Activated naive CD4-positive, alpha-beta T cell treated with Interleukin-2 at 50 U/mL for 16 hours (primary cell): Measurements from ENCODE around the gene PIP4K2A.
A peak's percentile ranks its signal among the peaks of the same experiment; 100 is the strongest.

Experiments
- DNase-seq: peaks from one replicate; pipeline ENCODE4 v3.0.0-alpha.2; 2020

Gene PIP4K2A

GRCh38 chr10:22617516-22617915, 96.9 kb downstream of the PIP4K2A start:
- DNase-seq: no peak

- no peak for DNase-seq
Measured at GRCh38 chr10:22617051-22617450, 97.3 kb downstream of the PIP4K2A start.

- peak; percentile 48 for DNase-seq
Measured at GRCh38 chr10:22615819-22616499, 98.4 kb downstream of the PIP4K2A start.

DNA sequence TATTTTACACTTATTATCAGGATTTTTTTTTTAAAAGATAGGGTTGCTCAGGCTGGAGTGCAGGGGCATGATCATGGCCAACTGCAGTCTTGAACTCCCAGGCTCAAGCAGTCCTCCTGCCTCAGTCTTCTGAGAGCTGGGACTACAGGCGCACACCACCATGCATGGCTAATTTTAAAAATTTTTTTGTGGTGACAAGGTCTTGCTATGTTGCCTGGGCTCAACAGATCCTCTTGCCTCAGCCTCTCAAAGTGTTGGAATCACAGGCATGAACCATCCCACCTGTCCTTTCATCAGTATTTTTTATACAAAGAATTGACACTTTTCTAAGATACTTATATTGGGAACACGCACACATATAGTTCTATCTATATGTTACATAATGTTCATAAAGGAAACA, 99.3 kb downstream of the PIP4K2A start:
- DNase-seq: no peak

DNA sequence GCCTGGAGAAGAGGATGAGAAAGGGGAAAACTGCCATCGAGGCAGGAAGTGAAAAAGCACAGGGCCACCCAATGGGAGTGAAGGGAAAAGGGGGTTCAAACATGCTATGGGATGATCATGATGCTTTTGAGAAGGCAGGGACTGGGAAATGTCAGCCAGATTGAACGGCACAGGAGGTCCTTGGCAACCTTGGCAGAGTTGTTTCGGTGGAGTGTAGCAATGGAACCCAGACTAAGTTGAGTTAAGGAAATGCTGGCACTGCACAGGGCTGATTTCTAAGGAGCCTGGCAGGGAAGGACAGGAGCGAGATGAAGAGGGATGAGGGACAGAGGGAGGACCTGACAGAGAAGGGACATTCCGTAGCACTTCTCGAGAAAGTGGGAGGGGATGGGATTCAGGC, 101.4 kb downstream of the PIP4K2A start:
- no peak for DNase-seq

DNA sequence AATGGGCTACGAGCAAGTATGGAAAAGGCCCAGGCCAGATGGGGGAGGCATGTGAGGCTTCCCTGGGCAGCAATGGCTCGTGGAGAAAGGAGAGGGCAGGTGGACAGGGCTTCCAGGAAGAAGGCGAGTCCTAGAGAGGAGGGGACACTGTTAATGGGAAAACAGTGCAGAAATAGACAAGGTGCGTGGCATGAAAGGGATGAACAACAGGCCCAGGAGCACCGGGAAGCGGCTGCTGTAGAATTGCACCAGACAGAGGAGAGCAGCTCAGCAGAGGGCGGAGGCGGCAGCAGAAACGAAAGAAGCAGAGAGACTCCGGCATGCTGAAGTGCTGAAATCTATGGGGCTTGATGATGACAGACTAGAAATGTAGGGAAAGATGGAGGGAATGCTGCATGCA, 102.1 kb downstream of the PIP4K2A start:
- no peak for DNase-seq

DNA sequence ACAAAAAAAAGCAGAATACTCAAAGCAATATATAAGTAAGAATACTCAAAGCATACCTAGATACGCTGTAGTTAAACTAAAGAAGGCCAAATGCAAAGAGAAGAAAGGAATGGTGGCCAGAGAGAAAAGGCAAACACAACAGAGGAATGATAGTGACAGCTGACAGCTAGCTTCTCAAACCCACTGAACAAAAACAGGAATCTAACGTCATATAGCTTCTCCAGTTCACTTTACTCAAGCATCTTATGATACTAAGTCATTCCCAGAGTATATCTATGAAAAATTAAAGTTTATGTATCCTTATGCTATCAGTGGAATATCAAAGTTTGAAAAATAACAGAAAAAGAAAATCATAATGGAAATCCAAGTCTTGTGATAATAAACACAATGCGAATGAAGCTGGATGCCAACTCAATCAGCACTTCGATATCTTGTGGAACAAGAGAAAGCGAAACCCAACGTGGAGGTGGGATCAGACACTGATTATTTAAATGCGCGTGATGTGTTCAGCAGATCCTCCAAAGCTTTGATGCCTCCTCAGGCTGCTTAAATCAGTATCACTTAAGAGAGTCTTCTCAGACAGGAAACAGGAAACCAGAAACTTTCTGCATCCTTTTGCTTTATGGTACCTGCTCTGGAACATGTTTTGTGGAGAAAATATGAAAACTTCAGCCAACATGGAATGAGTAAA, 102.8 kb downstream of the PIP4K2A start:
- peak; percentile 67 for DNase-seq

GRCh38 chr10:22610610-22611009, 103.8 kb downstream of the PIP4K2A start:
- no peak for DNase-seq

GRCh38 chr10:22609719-22610465, 104.5 kb downstream of the PIP4K2A start:
- no peak for DNase-seq

DNA sequence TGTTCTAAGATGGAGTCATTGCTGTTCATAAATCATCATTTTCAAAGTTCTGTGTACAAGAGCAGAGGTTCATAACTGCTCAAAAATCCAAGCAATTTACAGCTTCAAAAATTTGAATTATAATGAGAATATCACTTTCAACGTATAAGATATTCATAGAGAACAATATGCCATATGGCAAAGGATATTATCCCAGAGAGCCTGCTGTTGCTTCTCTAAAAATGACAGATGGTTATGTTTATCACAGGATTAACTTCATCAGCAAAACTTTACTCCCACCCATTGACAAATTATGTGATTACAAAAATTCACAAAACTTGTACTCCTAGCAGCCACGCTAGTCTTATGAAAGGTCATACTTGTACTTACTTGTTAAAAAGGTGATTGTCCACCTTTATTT, 105.1 kb downstream of the PIP4K2A start:
- no peak for DNase-seq

GRCh38 chr10:22607261-22607660, 107.1 kb downstream of the PIP4K2A start:
- no peak for DNase-seq

DNA sequence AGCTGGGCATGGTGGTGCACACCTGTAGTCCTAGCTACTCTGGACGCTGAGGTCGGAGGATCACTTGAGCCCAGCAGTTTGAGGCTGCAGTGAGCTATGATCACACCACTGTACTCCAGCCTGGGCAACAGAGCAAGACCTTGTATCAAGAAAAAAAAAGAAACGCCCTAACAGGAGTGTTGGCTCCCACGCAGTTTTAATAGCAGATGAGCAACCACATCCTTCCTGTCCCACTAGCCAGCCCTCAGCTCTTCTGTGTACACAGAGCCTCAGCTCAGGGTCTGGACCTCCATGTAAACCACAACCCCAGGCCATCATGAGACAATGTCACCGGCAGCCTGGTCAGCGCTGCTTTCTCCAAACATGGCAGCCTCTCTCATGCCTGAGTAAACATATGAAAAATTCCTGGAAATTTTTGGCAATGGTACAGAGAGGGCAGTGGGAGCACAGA, 108.2 kb downstream of the PIP4K2A start:
- peak; percentile 36 for DNase-seq

DNA sequence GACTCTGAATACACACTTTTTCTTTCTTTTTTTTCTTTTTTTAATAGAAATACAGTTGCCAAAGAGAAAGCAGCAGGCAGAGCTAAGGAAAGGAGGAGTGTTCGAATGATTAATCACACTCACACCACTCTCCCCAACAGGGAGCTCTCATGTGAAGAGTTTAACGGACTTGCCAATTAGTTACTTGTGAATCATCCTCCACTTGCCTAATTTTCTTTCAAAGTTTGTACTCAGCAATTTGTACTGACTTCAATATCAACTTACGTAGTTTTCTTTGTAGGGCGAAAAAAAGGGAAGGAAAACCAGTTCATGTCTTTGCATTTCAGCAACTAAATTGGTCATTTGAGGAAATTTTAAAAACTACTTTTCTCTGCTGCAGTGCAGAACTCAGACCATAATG, 109.2 kb downstream of the PIP4K2A start:
- DNase-seq: no peak

DNA sequence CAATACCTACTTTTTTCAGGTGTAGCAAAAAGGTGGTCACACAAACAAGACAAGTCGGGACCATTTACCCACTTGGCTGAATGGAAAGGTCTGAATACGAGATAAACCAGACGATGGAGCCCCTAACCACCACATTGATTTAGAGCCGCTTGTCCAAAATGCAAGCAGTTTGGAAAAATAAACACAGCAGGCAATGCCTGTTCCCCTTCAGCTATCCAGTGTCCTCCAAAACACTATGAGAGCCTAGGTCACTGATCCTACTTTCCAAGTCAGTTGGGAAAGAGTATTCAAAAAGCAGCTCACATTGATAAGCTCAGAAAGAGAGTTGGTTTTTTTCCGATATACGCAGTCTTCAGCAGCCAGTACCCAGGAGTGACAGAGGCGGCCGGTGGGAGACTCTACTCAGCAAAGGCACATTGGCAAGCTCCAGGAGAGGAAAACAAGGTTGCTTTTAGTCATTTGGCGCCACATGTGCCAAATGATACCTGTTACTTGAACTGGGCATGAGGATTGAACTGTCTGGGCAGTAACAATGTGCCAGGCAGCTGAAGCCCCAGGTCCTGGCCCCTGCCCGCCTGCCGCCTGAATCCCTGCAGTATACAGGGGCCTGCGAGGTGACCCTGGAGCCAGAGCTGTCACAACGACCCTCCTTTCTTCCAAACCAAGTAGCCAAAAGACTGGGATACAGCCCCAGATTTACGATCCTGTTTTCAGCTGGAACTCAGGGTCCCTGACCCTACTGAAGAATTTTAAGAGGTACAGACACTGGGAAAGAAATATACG, 109.8 kb downstream of the PIP4K2A start:
- DNase-seq: no peak

GRCh38 chr10:22603581-22603980, 110.8 kb downstream of the PIP4K2A start:
- no peak for DNase-seq

- DNase-seq: no peak
Measured at GRCh38 chr10:22601618-22602017, 112.8 kb downstream of the PIP4K2A start.

DNA sequence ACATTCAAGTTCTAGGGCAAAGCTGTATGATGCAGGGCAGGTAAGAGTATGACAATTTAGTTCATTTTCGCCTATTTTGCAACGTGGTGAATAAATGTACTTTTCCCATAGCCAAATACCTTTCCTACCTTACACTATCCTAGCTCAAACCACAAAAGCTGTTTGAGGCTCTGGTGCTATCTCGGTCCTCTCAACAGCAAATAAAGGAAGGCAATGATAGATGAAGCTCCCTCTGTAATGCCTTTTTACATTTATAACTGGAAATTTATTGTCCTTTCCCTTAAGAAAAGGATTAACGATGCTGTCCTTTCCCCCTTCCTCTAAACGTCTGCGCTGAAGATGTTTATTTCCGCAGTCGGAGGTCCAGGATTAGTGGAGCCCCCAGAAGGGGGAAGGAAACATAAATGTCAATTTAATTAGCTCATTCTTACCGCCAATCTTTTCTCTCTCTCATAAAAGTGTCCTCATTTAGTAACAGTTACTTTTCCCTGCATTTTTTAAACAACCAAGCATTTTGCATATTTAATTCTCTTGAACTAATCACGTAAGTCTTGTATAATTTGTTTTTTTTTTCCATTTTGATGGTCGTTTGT, 114.6 kb downstream of the PIP4K2A start:
- DNase-seq: no peak

GRCh38 chr10:22599048-22599561, 115.3 kb downstream of the PIP4K2A start:
- DNase-seq: no peak

DNA sequence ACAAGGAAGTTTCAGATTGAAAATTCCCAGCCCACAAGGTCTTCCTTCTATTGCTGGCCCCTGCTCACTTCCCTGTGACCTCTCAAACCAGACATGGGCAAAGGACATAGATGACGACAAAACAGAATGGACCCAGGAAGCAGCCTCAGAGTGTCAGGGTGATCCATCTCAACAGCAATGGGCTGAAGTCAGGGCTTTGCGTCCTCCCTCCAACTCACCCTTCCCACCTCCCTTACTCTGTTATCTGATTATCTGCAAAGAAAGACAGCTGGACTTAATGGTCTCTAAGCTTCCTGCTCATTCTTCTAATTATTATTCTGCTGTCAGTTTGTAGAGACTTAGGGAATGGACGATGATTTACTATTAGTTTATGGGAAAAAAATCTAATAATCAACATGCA, 115.9 kb downstream of the PIP4K2A start:
- no peak for DNase-seq

- no peak for DNase-seq
Measured at GRCh38 chr10:22597138-22597537, 117.2 kb downstream of the PIP4K2A start.

GRCh38 chr10:22593636-22594198, 120.7 kb downstream of the PIP4K2A start:
- DNase-seq: no peak

GRCh38 chr10:22593026-22593425, 121.4 kb downstream of the PIP4K2A start:
- no peak for DNase-seq
